PC-3 (cell line): ENCODE measurements around the gene CFAP65. TPM values are rescaled to one million over a fixed set of nuclear protein-coding genes. Genes with fewer than 3 reads are reported as not detected.

Source experiments
- ATAC-seq: fragments of 200-7000 bp; cut with Tn5 transposase; 2 replicates; pipeline ENCODE4 v1.9.1; 2020; ENCODE audit warnings: mild to moderate bottlenecking, moderate library complexity
- BruUV-seq: library from RNA; stranded (reverse); fragments of 400-500 nt; replicated peaks from 2 replicates; lab custom pipeline; 2021; lab: Mats Ljungman, UMichigan
- CTCF ChIA-PET: fragments of 300-600 bp; sonication (Branson Sonifier 250); formaldehyde crosslinking; loops from one replicate; lab custom pipeline; 2022; ENCODE audit warnings: antibody characterized with exemption; lab: Charles Lee
- POLR2A ChIA-PET: fragments of 300-600 bp; sonication (Branson Sonifier 250); formaldehyde crosslinking; loops from one replicate; lab custom pipeline; 2022; ENCODE audit warnings: antibody characterized with exemption; ENCODE audit not compliant: unreplicated experiment; lab: Charles Lee
- DNase-seq: peaks from one replicate; pipeline ENCODE4 v3.0.0-alpha.2; 2015
- H2AFZ ChIP-seq: fragments of 300-600 bp; sonication (generic); 2 replicates; pipeline ENCODE4 v1.6.0; 2016; ENCODE audit warnings: antibody characterized with exemption, low read length
- H3F3A ChIP-seq: fragments of 300-600 bp; sonication (generic); one replicate; pipeline ENCODE4 v1.6.0; 2017; ENCODE audit warnings: antibody characterized with exemption, low read length, control low read depth, mild to moderate bottlenecking; ENCODE audit not compliant: unreplicated experiment
- H3K27ac ChIP-seq: fragments of 300-600 bp; sonication (generic); 2 replicates; pipeline ENCODE4 v1.5.1; 2016; ENCODE audit warnings: mild to moderate bottlenecking, low read length
- H3K27me3 ChIP-seq: fragments of 300-600 bp; sonication (generic); 2 replicates; pipeline ENCODE4 v1.6.1; 2016; ENCODE audit warnings: low read length, mixed read lengths
- H3K36me3 ChIP-seq: fragments of 300-600 bp; sonication (generic); 2 replicates; pipeline ENCODE4 v1.6.1; 2016; ENCODE audit warnings: low read depth, mixed run types, low read length, mixed read lengths
- H3K4me1 ChIP-seq: fragments of 300-600 bp; sonication (generic); 2 replicates; pipeline ENCODE4 v1.5.1; 2016; ENCODE audit warnings: low read length; ENCODE audit not compliant: insufficient read depth
- H3K4me2 ChIP-seq: fragments of 300-600 bp; sonication (generic); 2 replicates; pipeline ENCODE4 v1.6.0; 2016; ENCODE audit warnings: low read length
- H3K4me3 ChIP-seq: fragments of 300-600 bp; sonication (generic); 2 replicates; pipeline ENCODE4 v1.5.1; 2016; ENCODE audit warnings: mild to moderate bottlenecking, low read length, mixed read lengths
- H3K79me2 ChIP-seq: fragments of 300-600 bp; sonication (generic); 2 replicates; pipeline ENCODE4 v1.6.1; 2017; ENCODE audit warnings: low read length, mixed read lengths
- H3K9ac ChIP-seq: fragments of 300-600 bp; sonication (generic); 2 replicates; pipeline ENCODE4 v1.6.0; 2016; ENCODE audit warnings: mild to moderate bottlenecking, low read length
- H3K9me2 ChIP-seq: fragments of 300-600 bp; sonication (generic); replicated peaks from 2 replicates; pipeline ENCODE4 v1.6.1; 2016; ENCODE audit warnings: mixed run types, low read length, mixed read lengths
- H3K9me3 ChIP-seq: fragments of 300-600 bp; sonication (generic); 2 replicates; pipeline ENCODE4 v1.6.1; 2016; ENCODE audit warnings: low read length, mixed read lengths
- H4K20me1 ChIP-seq: fragments of 300-600 bp; sonication (generic); 2 replicates; pipeline ENCODE4 v1.6.1; 2016; ENCODE audit warnings: low read length, mixed read lengths
- CTCF ChIP-seq: fragments of 300-600 bp; sonication (generic); conservative IDR thresholded peaks from 2 replicates; pipeline ENCODE4 v1.5.1; 2017; ENCODE audit warnings: antibody characterized with exemption, low read depth, mild to moderate bottlenecking, low read length
- EZH2 ChIP-seq: fragments of 300-600 bp; sonication (generic); IDR thresholded peaks from one replicate; pipeline ENCODE4 v1.6.1; 2017; ENCODE audit warnings: antibody characterized with exemption, mild to moderate bottlenecking, low read length; ENCODE audit not compliant: unreplicated experiment
- EZH2phosphoT487 ChIP-seq: fragments of 300-600 bp; sonication (generic); IDR thresholded peaks from 2 replicates; pipeline ENCODE4 v1.6.1; 2018; ENCODE audit warnings: mild to moderate bottlenecking, antibody characterized with exemption, low read length, borderline replicate concordance
- intact Hi-C: fragments of 100-400 bp; cut with micrococcal nuclease; formaldehyde crosslinking; loops from 2 replicates; pipeline ENCODE4 v1.9.0; 2023
- microRNA-seq: library from miRNA; unstranded; fragments of <30 nt; microRNA quantifications from one replicate; pipeline ENCODE4 v1.1.0, GENCODE V29; 2020; ENCODE audit not compliant: unreplicated experiment
- total RNA-seq: library from RNA; depleted of rRNA; stranded (reverse); fragments of >200 nt; gene quantifications from 2 replicates; pipeline ENCODE4 v1.2.3, GENCODE V29; 2014; rRNA removed

The CFAP65 gene
- total RNA-seq, 1 experiment from 2014 or later: 0.18 TPM

- ChIA-PET POLR2A (no interaction called here), CTCF (no interaction called here)
- Histone ChIP-seq H3K27ac (no peak overlapping the region), H3K9ac (no peak overlapping the region), H3K4me1 (peaks cover 12% of the 10 kb centered on the region; the same call in 1 of the 2 replicates), H3K4me3 (no peak overlapping the region), H4K20me1 (no peaks in the 10 kb centered on the region), H2AFZ (no peak overlapping the region), H3K4me2 (no peak overlapping the region), H3K9me3 (no peaks in the 10 kb centered on the region), H3K9me2 (no peaks in the 10 kb centered on the region), H3K36me3 (no peaks in the 10 kb centered on the region), H3K79me2 (no peaks in the 10 kb centered on the region), H3F3A (no peaks in the 10 kb centered on the region), H3K27me3 (peaks cover 12% of the 10 kb centered on the region)
- TF ChIP-seq EZH2phosphoT487: no peak
- BruUV-seq: no TSS peak
- no peak for DNase-seq
- no peak for ATAC-seq
- intact Hi-C loops: no loop called here
Measured at GRCh38 chr2:218956039-218956438, 85.3 kb downstream of the CFAP65 start.

- H3K36me3 ChIP-seq: no peaks in the 10 kb centered on the region
- ChIA-PET CTCF (no interaction called here), POLR2A (no interaction called here)
- BruUV-seq: no TSS peak
- H3K4me3 ChIP-seq: no peak overlapping the region
- H3F3A ChIP-seq: no peaks in the 10 kb centered on the region
- H3K4me1 ChIP-seq: 0 out of 2 replicates have a peak, but pooled peaks cover 3% of the 10 kb centered on the region
- H3K9me3 ChIP-seq: no peaks in the 10 kb centered on the region
- peaks cover 4% of the 10 kb centered on the region; the same call in 1 of the 2 replicates for H3K27me3 ChIP-seq
- no peak overlapping the region for H3K27ac ChIP-seq
- no peaks in the 10 kb centered on the region for H3K9me2 ChIP-seq
- intact Hi-C loops: no loop called here
- H3K79me2 ChIP-seq: no peaks in the 10 kb centered on the region
- TF ChIP-seq CTCF (no peak), EZH2phosphoT487 (no peak), EZH2 (no peak)
- no peak for DNase-seq
- ATAC-seq: no peak
- H3K9ac ChIP-seq: no peak overlapping the region
- H4K20me1 ChIP-seq: no peaks in the 10 kb centered on the region
- no peak overlapping the region for H3K4me2 ChIP-seq
- H2AFZ ChIP-seq: no peak overlapping the region
Measured at GRCh38 chr2:218954541-218955300, 86.6 kb downstream of the CFAP65 start.

GRCh38 chr2:218953366-218953954, 87.9 kb downstream of the CFAP65 start:
- Histone ChIP-seq H2AFZ (no peak overlapping the region), H3K79me2 (no peaks in the 10 kb centered on the region), H3K36me3 (no peaks in the 10 kb centered on the region), H3K4me2 (no peak overlapping the region), H4K20me1 (no peaks in the 10 kb centered on the region), H3K9me3 (no peaks in the 10 kb centered on the region), H3K9ac (no peak overlapping the region), H3F3A (no peaks in the 10 kb centered on the region), H3K9me2 (no peaks in the 10 kb centered on the region), H3K4me1 (no peaks in the 10 kb centered on the region), H3K27me3 (peaks cover 7% of the 10 kb centered on the region; the same call in 1 of the 2 replicates), H3K27ac (no peak overlapping the region), H3K4me3 (no peak overlapping the region)
- no peak for DNase-seq
- no peak for TF ChIP-seq EZH2phosphoT487
- TF ChIP-seq EZH2: no peak
- ChIA-PET POLR2A (no interaction called here), CTCF (interaction anchor here (0.6 kb wide), 1 partner anchor 26 kb away, joined by 3 read pairs; no protein-coding TSS in a partner anchor)
- no TSS peak for BruUV-seq
- no peak for ATAC-seq
- intact Hi-C loops: no loop called here

Small RNA genes within 50 kb of the gene (microRNA-seq; reads per million reads assigned to microRNA genes)
- 1.0 reads per million for gene MIR3131
- gene MIR375: 4,846 reads per million, percentile 93 among the genes with 10 or more reads in this experiment

Other genes with a start within 250 kb of the CFAP65 start
- gene PRKAG3, start 209.7 kb downstream of the CFAP65 start, total RNA-seq: not detected in 2 replicates
- not detected in 2 replicates for gene WNT6, start 181.7 kb downstream of the CFAP65 start, total RNA-seq
- gene WNT10A, start 160.7 kb downstream of the CFAP65 start, total RNA-seq: 0.40 and 3.3 TPM in 2 replicates
- 0.11 and 0.35 TPM in 2 replicates for gene CDK5R2, start 81.8 kb downstream of the CFAP65 start, total RNA-seq
- 0.07 TPM in 1 of 2 replicates, not detected in the other for gene FEV, start 56.3 kb downstream of the CFAP65 start, total RNA-seq
- 6.4 and 13.5 TPM in 2 replicates for gene CRYBA2, start 48.1 kb downstream of the CFAP65 start, total RNA-seq
- 0.07 TPM in 1 of 2 replicates, not detected in the other for gene IHH, start 19.4 kb upstream of the CFAP65 start, total RNA-seq
- 16.7 and 18.5 TPM in 2 replicates for gene NHEJ1, start 119.3 kb upstream of the CFAP65 start, total RNA-seq
- gene SLC23A3, start 128.5 kb upstream of the CFAP65 start, total RNA-seq: 1.4 and 1.7 TPM in 2 replicates
- 38.2 and 44.0 TPM in 2 replicates for gene CNPPD1, start 135.4 kb upstream of the CFAP65 start, total RNA-seq
- gene RETREG2, start 136.8 kb upstream of the CFAP65 start, total RNA-seq: 61.0 and 87.2 TPM in 2 replicates
- gene ZFAND2B, start 165.3 kb upstream of the CFAP65 start, total RNA-seq: 47.5 and 49.5 TPM in 2 replicates
- 21.1 and 23.9 TPM in 2 replicates for gene ABCB6, start 177.4 kb upstream of the CFAP65 start, total RNA-seq
- gene ATG9A, start 188.1 kb upstream of the CFAP65 start, total RNA-seq: 59.6 and 77.2 TPM in 2 replicates
- gene ANKZF1, start 188.3 kb upstream of the CFAP65 start, total RNA-seq: 67.9 and 78.5 TPM in 2 replicates
- 6.0 and 6.1 TPM in 2 replicates for gene GLB1L, start 203.9 kb upstream of the CFAP65 start, total RNA-seq
- 13.8 and 16.3 TPM in 2 replicates for gene STK16, start 204.0 kb upstream of the CFAP65 start, total RNA-seq
- gene TUBA4B, start 211.7 kb upstream of the CFAP65 start, total RNA-seq: not detected in 2 replicates
- 75.4 and 87.9 TPM in 2 replicates for gene TUBA4A, start 212.4 kb upstream of the CFAP65 start, total RNA-seq
- gene DNAJB2, start 237.8 kb upstream of the CFAP65 start, total RNA-seq: 62.3 and 98.4 TPM in 2 replicates